Keratinocyte (primary cell): ENCODE measurements around the gene EBLN2. TPM values are rescaled to one million over a fixed set of nuclear protein-coding genes. Genes with fewer than 3 reads are reported as not detected.

ENCODE experiments used
- DNase-seq: peaks from one replicate; pipeline ENCODE4 v3.0.0-alpha.2; 2011; ENCODE audit warnings: low read depth, missing footprints, low spot score
- FAIRE-seq: peaks from 2 replicates; lab custom pipeline; 2011; peaks lifted over from hg19 to GRCh38; lab: Jason Lieb, UNC
- H2AFZ ChIP-seq: 2 replicates; pipeline ENCODE4 v1.6.0; 2012; ENCODE audit warnings: low read length, control low read depth, inconsistent platforms; ENCODE audit not compliant: control insufficient read depth
- H3K27ac ChIP-seq: 2 replicates; pipeline ENCODE4 v1.5.1; 2011; ENCODE audit warnings: low read length; ENCODE audit not compliant: control insufficient read depth, insufficient read depth
- H3K27me3 ChIP-seq: 3 replicates; pipeline ENCODE4 v1.6.0; 2011; ENCODE audit warnings: low read length; ENCODE audit not compliant: control insufficient read depth, insufficient read depth; ENCODE audit errors: extremely low read depth
- H3K36me3 ChIP-seq, 2 experiments: 2 replicates in 1 of 2; 3 replicates in 1 of 2; pipeline ENCODE4 v1.5.1; 2011; ENCODE audit warnings: low read length in 2 of 2, mild to moderate bottlenecking in 1 of 2; ENCODE audit not compliant: control insufficient read depth in 2 of 2, insufficient read depth in 2 of 2; ENCODE audit errors: extremely low read depth in 1 of 2
- H3K4me1 ChIP-seq: 3 replicates; pipeline ENCODE4 v1.5.1; 2011; ENCODE audit warnings: low read length; ENCODE audit not compliant: control insufficient read depth, insufficient read depth; ENCODE audit errors: extremely low read depth
- H3K4me2 ChIP-seq: 3 replicates; pipeline ENCODE4 v1.6.0; 2011; ENCODE audit warnings: low read depth, low read length; ENCODE audit not compliant: control insufficient read depth, insufficient read depth; ENCODE audit errors: extremely low read depth
- H3K4me3 ChIP-seq, 3 experiments: fragments of 200-600 bp in 1 of 3; sonication (generic) in 1 of 3; 2 replicates in 2 of 3; 3 replicates in 1 of 3; pipeline ENCODE4 v1.5.1; 2011 to 2016; ENCODE audit warnings: low read length in 3 of 3, mild to moderate bottlenecking in 3 of 3, control low read depth in 2 of 3, inconsistent platforms in 1 of 3, low read depth in 1 of 3, mixed read lengths in 1 of 3, mixed run types in 1 of 3, moderate library complexity in 1 of 3; ENCODE audit not compliant: control insufficient read depth in 2 of 3, insufficient read depth in 2 of 3; ENCODE audit errors: extremely low read depth in 1 of 3
- H3K79me2 ChIP-seq: 2 replicates; pipeline ENCODE4 v1.6.0; 2012; ENCODE audit warnings: low read length; ENCODE audit not compliant: control insufficient read depth, insufficient read depth
- H3K9ac ChIP-seq: 3 replicates; pipeline ENCODE4 v1.6.0; 2011; ENCODE audit warnings: low read length; ENCODE audit not compliant: control insufficient read depth, insufficient read depth; ENCODE audit errors: extremely low read depth
- H3K9me1 ChIP-seq: 3 replicates; pipeline ENCODE4 v1.6.0; 2011; ENCODE audit warnings: low read length; ENCODE audit not compliant: control insufficient read depth, insufficient read depth; ENCODE audit errors: extremely low read depth
- H3K9me3 ChIP-seq: 2 replicates; pipeline ENCODE4 v1.5.1; 2012; ENCODE audit warnings: low read depth, low read length; ENCODE audit not compliant: control insufficient read depth
- H4K20me1 ChIP-seq: 3 replicates; pipeline ENCODE4 v1.6.0; 2011; ENCODE audit warnings: low read length; ENCODE audit not compliant: control insufficient read depth, insufficient read depth; ENCODE audit errors: extremely low read depth
- CTCF ChIP-seq, 3 experiments: IDR thresholded peaks in 1 of 3; conservative IDR thresholded peaks in 1 of 3; optimal IDR thresholded peaks in 1 of 3; 2 replicates in 2 of 3; 3 replicates in 1 of 3; pipeline versions ENCODE3 to v1.5.1; 2011; ENCODE audit warnings: low read length in 3 of 3, mild to moderate bottlenecking in 3 of 3, moderate library complexity in 2 of 3, control low read depth in 1 of 3, inconsistent platforms in 1 of 3; ENCODE audit not compliant: insufficient read depth in 2 of 3; ENCODE audit errors: extremely low read depth in 1 of 3
- EZH2 ChIP-seq: IDR thresholded peaks from one replicate; pipeline ENCODE4 v1.6.1; 2012; ENCODE audit warnings: inconsistent platforms, mild to moderate bottlenecking, low read length, moderate library complexity
- dilution Hi-C: fragments of 300-500 bp; cut with MboI; formaldehyde crosslinking; loops from one replicate; pipeline ENCODE4 v1.7.0; 2020; ENCODE audit warnings: low sequenced_read_pairs; ENCODE audit not compliant: extremely low pct_ligation_motif_present
- polyA plus RNA-seq, 5 experiments: library from polyadenylated mRNA; depleted of rRNA in 3 of 5; stranded (reverse) in 3 of 5; stranded (forward) in 1 of 5; unstranded in 1 of 5; fragments of >200 nt; gene quantifications; 1 replicate in 1 of 5; 2 replicates in 3 of 5; 3 replicates in 1 of 5; pipeline versions ENCODE4 v1.2.1 to v1.2.3, GENCODE V29; 2011 to 2012; ENCODE audit warnings: missing spikeins in 2 of 5, low read depth in 1 of 5, low replicate concordance in 1 of 5

The EBLN2 gene
- polyA plus RNA-seq, 1 donor (not counting 4 experiments of a cell fraction or from before 2014, with no cell fraction given) = 4.0 TPM

GRCh38 chr3:73045391-73045790 is 16.1 kb upstream of the EBLN2 start:
- Histone ChIP-seq H3K4me2 (no peak overlapping the region), H3K9ac (no peak overlapping the region), H3K4me1 (peaks cover 4% of the 10 kb centered on the region), H3K9me1 (no peaks in the 10 kb centered on the region), H3K4me3 (no peak overlapping the region), H3K9me3 (no peaks in the 10 kb centered on the region), H3K36me3 (no peaks in the 10 kb centered on the region), H3K27ac (no peak overlapping the region), H2AFZ (no peak overlapping the region), H3K27me3 (no peaks in the 10 kb centered on the region), H3K79me2 (peaks cover 96% of the 10 kb centered on the region), H4K20me1 (peaks cover 22% of the 10 kb centered on the region)
- FAIRE-seq (no peak), DNase-seq (no peak)
- dilution Hi-C loops = no loop called here
- TF ChIP-seq CTCF (optimal IDR thresholded peaks at IDR 0.05 in 1 of 3, IDR thresholded peaks at IDR 0.05 in 1 of 3, conservative IDR thresholded peaks at IDR 0.05 in 1 of 3; ENCODE audit: extremely low read depth in 1 of 3, insufficient read depth in 2 of 3, low read length in 3 of 3) = no peak
- no peak for TF ChIP-seq EZH2

GRCh38 chr3:73046195-73046594 is 15.3 kb upstream of the EBLN2 start:
- no peak for TF ChIP-seq EZH2
- no peak for TF ChIP-seq CTCF (optimal IDR thresholded peaks at IDR 0.05 in 1 of 3, IDR thresholded peaks at IDR 0.05 in 1 of 3, conservative IDR thresholded peaks at IDR 0.05 in 1 of 3; ENCODE audit: extremely low read depth in 1 of 3, insufficient read depth in 2 of 3, low read length in 3 of 3)
- peaks cover 96% of the 10 kb centered on the region for H3K79me2 ChIP-seq
- FAIRE-seq = peak; percentile 63

More at GRCh38 chr3:73046195-73046594, 15.3 kb upstream of the EBLN2 start:
- Histone ChIP-seq H3K9me1 (no peaks in the 10 kb centered on the region), H3K27ac (no peak overlapping the region), H3K27me3 (no peaks in the 10 kb centered on the region), H3K4me3 (no peak overlapping the region), H2AFZ (no peak overlapping the region), H3K9me3 (no peaks in the 10 kb centered on the region), H3K36me3 (peaks cover 0 to 3% of the 10 kb centered on the region in 2 experiments), H3K4me1 (peaks cover 4% of the 10 kb centered on the region), H4K20me1 (peaks cover 20% of the 10 kb centered on the region), H3K4me2 (no peak overlapping the region), H3K9ac (no peak overlapping the region)
- dilution Hi-C loops = no loop called here
- no peak for DNase-seq
